HG03103 (cell line): ENCODE results near the gene ZSCAN22.
"Not testable (repeated sequence)": the region's sequence is repeated elsewhere in the genome, so short reads cannot be mapped to it uniquely, and the experiment has no call there.

Experiments used
- ATAC-seq: cut with Tn5 transposase; IDR thresholded peaks from one replicate; pipeline ENCODE4 v1.9.1; 2021; ENCODE audit warnings: low read depth; ENCODE audit not compliant: unreplicated experiment

ZSCAN22 gene

DNA sequence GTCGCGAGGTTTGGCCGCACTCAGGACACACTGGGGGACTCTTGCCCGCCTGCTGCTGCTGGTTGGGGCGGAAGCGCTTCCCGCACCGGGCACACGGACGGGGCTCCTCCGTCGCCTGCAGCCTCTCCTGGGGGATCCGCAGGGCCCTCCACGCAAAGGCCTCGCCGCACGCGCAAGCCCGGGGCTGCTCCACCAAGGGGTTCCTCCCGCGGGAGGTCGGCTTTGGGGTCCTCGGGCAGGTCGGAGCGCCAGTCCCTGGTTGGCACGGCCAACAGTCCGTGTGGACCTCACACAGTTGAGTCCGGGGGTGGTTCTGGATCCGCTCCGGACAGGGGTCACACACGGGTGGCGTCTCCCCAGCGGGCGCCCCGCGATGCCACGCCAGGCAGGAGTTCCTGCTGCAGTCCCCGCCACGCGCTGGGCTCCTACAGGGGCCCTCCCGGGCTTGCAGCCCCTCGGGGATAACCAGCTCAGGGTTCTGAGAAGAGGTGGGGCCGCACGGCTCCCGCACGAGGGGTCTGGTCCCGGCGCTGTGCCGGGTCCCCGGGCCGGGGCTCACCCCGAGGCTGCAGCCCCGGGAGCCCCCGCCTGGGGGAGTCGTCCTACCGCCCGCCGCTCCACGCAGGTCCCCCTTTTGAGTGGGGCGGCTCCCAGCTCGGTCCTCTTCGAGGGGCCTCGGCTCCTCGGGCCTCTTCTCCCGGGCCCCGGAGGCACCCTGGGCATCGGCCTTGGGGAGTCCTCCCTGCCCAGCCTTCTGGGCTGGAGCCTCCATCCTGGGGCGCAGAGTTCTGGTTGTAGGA, 42.0 kb downstream of the ZSCAN22 start:
- no peak for ATAC-seq

DNA sequence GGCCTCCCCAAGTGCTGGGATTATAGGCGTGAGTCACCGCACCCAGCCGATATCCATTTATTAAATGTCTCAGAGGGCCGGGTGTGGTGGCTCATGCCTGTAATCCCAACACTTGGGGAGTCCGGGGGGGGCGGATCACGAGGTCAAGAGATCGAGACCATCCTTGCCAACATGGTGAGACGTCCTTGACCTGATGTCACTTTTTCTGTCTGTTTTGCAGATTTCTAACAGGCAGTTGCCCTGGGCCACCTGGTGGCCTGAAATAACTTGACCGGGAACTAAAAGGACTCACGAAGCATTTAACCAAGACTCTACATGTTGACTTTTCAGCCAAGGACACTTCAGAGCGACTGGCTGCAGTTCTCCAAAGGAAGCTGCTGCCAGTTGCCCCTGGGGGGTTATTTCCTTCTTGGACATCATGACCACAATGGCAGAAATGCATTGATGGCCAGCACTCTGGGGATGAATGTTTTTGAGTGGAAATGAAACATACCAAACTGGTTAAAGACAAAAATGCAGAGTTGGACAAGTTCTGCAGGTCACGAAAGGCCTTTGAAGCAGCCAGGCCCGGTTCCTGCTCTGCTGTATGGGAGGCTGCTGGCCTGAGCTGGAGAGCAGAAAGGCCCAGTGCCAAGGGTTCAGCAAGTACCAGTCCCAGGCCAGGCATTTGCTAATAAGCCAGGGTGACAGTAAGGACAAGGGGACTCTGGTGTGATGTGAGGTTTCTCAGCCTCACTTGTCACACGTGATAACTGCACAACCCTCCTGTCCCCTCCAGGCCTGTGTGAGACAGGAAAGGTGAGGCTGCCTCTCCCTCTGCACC, 45.7 kb downstream of the ZSCAN22 start:
- ATAC-seq = no peak

DNA sequence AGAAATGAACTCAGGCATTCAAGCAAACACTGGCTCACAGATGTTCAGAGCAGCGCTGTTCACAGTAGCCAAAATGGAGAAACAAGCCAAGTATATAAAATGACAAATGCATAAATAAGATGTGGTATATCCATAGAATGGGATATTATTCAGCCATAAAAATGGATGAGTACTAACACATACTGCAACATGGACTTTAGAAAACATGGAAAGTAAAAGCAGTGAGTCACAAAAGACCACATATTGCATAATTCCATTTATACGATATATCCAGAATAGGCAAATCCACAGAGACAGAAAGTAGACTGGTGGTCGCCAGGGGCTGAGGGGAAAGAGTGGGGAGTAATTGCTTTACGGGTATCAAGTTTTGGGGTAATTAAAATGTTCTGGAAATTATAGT, 47.4 kb downstream of the ZSCAN22 start:
- no peak for ATAC-seq

DNA sequence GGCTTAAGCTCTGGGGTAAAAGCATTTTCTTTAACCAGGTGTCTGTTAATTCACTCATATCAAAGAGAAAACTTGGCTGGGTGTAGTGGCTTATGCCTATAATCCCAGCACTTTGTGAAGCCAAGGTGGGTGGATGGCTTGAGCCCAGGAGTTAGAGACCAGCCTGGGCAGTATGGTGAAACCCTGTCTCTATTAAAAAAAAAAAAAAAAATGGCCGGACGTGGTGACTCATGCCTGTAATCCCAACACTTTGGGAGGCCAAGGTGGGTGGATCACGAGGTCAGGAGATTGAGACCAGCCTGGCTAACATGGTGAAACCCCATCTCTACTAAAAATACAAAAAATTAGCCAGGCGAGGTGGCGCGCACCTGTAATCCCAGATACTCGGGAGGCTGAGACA, 49.9 kb downstream of the ZSCAN22 start:
- ATAC-seq = not testable (repeated sequence)

DNA sequence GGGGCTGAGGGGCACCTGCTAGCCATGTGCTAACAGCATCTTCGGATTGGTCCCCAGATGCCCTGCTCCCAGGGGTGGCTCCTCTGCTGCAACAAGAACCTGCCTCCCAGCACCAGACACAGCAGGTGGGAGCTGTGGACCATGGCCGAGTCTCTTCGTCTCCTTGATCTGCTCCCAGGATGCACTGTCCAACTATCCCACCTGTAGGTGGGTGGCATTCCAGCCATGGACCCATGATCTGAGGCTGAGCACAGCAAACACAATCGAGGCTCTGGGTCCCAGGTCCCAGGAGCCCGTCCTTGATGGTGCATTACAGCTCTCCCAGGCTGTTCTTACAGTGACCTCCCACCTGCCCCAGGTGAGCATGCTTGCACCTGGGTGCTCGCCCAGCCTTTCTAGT, 52.5 kb downstream of the ZSCAN22 start:
- no peak for ATAC-seq

DNA sequence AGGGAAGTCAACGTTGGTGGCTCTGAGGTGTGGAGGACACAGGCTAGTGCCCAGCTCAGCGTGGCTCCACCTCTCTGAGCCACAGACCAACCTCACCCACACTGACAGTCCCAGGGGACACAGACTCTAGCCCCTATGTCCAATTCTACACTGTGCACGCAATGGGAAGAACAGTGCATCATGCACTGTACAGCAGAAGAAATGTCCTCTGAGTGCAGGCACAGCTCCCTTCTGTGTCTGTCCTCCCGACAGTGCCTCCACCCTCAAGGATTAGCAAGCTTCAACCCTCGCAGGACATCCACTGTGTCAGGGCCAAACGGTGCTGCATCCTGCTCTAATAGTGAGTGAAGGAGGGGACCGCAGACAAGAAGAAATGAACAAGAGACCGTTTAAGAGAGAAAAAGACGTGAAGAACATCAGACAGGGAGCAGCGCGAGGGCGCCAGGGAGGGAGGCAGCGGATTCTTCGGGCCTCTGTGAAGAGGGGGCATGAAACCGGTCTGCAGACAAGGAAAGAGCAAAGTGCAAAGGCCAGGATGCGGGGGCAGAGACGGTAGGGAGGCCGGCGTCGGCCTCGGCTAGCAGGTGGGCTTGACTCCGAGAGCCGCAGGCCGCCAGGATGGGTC, 53.4 kb downstream of the ZSCAN22 start:
- no peak for ATAC-seq

DNA sequence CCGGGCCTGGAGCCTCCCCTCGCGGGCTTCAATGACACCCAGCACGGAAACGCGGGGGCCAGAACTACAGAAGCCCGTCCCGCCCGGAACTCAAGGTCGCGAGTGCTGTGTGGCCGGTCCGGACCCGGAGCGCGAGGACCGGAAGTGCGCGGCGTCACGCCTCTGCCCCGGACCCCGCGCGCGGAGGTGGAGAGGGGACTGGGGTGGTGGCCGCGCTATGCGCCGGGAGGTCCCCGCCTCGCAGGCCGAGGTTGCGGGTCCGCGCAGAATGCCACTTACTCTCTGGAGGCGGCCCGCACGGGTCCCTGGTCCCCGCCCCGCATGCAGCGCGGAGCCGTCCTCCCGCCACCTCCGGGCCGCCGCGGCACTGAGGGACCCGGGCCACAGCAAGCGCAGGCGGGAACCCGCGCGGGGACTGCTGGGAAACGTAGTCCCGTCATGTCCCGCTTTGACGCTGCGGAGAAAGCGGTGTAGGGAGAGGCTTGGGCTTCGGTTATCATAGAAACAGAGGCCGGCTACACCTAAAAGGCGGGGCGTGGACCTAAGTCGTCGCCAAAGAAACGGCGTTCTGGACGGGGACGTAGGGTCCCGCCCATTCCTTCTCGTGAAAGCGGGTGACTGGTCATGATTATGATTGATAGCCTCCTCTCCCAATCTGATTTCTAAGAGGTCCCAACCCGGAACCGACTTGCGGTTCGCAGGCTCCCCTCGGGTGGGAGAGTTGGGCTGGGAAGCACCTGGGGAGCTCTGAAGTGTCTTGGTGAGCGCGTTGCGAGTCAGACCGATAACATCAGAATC, 54.1 kb downstream of the ZSCAN22 start, which contains the start of gene ZNF837:
Gene ZNF837 (minus strand): TSS at position 369 of the 798 bp plus-strand sequence. CDS start 11,698 bp downstream, outside the sequence.
- ATAC-seq = peak; percentile 79

DNA sequence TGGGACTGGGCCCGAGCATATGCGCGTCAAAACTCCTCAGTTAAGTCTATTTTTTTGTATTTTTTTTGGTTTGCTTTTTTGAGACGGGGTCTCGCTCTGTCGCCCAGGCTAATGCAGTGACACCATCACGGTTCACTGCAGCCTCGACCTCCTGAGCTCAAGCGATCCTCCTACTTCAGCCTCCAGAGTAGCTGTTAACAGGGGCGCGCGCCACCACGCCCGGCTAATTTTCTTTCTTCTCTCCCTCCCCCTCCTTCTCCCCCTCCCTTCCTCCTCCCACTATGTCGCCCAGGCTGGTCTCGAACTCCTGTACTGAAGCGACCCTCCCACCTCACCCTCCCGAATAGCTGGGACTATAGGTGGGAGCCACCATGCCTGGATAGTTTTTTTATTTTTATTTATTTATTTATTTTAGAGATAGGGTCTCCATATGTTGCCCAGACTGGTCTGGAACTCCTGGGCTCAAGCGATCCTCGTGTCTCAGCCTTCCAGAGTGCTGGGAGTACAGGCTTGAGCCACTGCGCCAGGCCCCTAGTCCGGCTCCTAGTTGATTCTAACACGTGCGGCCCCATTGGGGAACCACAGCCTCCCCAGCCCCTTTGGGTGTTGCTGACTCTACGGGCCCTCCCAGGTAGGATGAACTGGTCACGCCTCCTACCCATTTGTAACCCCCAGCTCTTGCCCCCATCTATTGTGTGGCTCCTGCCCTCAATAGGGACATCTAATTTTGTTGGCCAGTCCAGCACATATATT, 54.8 kb downstream of the ZSCAN22 start:
- ATAC-seq = no peak

DNA sequence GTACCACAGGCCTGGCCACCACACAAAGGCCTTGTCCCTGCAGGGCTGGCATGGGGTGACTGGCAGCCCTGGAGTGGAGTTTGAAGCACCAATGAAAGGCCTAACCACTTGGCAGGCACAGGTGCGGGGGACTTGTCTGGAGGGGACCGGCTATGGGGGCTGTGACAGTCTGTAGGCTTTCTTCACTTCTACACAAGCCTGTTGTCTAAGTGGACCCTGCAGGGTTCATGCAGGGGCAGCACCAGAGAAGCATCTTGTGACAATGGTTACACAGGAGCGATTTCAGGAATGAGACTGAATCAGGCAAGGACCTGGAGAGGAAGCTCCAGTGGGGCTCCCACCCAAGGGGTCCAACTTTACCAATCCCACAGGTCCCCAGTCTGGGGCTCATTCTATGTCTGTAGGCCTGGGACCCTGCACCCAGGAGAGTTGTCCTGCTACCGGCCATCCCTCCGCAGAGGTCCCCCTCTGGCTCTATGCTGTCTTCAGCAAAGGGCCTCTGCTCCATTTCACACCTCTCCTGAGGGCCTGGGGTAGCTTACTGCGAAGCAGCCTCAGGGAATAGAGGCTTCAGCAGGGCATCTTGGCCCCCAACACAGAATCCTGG, 56.3 kb downstream of the ZSCAN22 start:
- no peak for ATAC-seq

DNA sequence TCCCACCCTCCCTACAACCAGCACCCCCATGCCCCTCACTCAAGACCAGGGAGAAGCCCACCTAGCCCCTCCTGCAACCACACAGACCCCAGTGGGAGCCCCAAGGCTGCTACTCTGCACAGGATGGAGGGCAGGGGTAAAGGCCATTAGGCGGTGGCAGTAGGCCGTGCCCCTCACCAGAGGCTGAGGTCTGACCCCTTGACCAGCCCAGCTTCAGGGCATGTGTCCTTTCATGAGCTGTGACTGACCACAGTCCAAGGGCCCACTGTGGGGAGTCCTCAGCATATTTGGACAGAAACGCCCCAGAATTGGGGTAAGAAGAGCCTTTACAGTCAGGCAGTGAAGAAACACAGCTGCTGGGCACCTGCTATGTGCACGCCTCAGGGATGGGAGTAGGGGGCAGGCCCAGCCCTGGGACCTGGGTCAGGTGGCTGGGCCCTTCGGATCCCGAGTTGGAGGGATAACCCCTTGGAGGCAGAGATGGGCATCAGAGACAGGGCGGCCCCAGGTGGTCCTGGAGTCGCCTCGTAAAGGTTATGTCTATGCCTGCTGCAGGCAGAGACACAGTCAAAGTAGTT, 58.6 kb downstream of the ZSCAN22 start:
- no peak for ATAC-seq

DNA sequence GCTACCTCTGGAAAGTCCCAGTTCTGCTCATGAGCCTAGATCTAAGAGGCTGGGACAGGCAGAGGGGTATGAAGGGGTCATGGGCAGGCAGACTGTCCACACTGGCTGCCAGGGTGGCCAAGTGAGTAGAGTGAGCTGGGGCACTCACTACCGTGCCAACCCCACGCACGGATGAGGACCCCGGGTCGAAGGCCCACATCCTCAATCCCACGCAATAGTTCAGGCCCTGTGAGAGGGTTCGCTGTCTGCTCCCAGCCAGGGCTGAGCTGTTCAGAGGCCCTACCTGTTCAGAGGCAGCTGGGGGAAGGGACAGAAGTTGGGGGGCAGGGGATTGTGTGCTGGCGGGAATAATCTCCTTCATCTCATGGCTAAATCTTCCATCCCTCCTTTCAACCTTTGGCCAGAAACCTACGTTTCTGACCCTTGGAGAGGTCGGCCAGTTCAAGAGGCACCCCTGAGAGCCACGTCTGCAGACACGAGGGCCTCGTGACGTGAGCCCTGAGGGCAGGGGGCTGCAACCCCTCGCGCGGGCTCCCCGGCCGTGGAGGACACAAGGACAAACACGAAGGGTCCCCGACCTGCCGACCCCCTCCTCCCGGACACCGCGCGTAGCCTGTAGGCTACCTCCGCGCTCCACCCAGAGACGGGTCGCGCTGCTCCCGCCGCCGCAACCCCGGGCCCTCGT, 59.2 kb downstream of the ZSCAN22 start:
- ATAC-seq = peak; percentile 3

DNA sequence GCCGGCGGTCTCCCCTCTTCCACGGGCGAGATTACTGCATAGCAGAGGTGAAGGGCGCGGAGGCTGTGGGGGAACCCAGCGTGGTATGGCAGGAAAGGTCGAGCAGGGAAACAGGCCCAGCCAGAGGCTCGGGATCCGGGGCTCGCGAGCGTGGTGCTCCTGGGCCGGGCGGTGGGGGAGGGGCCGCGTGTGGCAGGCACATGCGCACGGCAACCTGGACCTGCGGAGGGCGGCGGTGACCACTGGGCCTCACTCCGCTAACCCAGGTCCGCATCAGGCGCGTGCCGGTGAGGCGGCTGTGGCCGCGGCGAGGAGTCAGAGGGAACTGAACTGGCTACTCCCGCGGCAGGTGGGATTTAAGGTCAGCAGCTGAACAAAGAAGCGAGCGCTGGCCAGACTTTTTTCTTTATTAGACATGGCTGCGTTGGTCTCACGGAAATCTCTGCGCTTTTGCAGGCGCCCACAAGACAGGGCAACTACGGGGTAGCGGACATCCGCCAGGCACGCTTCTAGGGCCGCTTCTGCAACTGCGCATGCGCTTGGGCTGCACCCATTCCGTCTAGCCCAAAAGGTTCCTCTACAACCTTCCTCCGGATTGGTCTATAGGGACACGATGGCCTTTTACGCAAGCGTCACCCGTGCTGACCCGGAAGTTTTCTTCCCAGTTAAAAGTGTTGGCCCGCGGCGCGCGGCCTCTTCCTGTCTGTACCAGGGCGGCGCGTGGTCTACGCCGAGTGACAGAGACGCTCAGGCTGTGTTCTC, 60.0 kb downstream of the ZSCAN22 start, which contains the start of gene RPS5:
Gene RPS5 (plus strand): TSS at position 694 of the 762 bp plus-strand sequence. CDS start 869 bp downstream, outside the sequence.
- ATAC-seq = peak; percentile 82

DNA sequence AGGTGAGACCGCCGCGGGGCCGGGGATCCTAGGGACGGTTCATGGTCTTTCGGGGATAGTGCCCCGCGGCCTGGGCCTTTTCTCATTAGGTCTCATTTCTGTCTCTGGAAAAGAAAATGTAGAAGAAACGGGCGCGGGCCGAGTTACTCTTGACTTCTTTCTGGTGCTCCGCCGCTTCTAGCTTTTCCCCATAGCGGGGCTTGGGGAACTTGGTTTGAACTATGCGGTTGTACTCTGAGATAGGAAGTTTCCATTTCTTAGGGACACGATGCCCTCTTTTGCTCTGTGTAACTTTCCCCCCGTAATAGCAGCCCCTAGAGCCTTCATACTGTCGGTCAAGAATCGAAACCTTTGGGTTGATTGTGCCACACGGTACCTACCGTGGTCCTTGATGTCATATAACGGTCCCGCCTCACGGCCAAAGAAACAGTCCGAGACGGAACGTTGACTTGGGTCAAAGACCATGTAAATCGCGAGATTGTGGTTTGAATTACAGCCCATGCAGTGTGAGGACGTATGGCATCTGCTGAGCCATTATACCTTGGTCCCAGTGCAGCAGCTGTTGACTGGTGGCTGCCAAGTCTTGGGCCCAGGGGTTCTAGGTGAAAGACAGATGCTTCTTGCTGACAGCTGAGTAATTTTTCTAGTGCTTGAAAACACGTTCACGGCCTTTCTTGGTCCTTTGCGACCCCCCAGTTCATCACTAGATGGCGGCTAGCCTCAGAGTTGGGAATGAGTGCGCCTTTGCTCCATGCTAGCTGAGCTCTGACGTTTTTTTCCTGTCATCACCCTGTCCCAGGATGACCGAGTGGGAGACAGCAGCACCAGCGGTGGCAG, 60.8 kb downstream of the ZSCAN22 start:
- no peak for ATAC-seq

DNA sequence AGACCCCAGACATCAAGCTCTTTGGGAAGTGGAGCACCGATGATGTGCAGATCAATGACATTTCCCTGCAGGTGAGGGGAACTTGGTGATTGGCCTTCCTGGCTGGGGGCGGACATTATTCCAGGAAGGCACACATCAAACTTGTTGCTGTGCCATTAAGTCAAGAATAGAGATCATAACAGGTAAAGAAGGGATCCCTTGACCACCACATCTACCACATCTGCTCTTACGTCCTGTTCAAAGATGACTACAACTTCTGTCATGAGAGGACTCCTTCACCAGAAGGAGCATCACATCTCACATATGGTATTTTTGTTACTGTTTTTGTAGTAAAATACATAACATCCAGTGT, 61.4 kb downstream of the ZSCAN22 start:
- no peak for ATAC-seq
